Uterus (tissue), 2 donors: ENCODE data around the gene BPIFB6.

ENCODE experiments used
- POLR2A ChIP-seq, 2 donors: fragments of 450-650 bp; IDR thresholded peaks; one replicate each; pipeline ENCODE4 v1.6.1; 2016; ENCODE audit warnings: antibody characterized with exemption in 2 of 2, mild to moderate bottlenecking in 1 of 2, moderate library complexity in 1 of 2
- TF ChIP-seq, protein P1 (sequence below), 4 experiments: fragments of 200-600 bp in 2 of 4; fragments of 450-650 bp in 2 of 4; sonication (generic) in 2 of 4; IDR thresholded peaks; one replicate each; pipeline ENCODE4 v1.5.1; 2016 to 2019; ENCODE audit warnings: antibody characterized with exemption in 4 of 4, mild to moderate bottlenecking in 2 of 4, moderate library complexity in 1 of 4

DNA sequence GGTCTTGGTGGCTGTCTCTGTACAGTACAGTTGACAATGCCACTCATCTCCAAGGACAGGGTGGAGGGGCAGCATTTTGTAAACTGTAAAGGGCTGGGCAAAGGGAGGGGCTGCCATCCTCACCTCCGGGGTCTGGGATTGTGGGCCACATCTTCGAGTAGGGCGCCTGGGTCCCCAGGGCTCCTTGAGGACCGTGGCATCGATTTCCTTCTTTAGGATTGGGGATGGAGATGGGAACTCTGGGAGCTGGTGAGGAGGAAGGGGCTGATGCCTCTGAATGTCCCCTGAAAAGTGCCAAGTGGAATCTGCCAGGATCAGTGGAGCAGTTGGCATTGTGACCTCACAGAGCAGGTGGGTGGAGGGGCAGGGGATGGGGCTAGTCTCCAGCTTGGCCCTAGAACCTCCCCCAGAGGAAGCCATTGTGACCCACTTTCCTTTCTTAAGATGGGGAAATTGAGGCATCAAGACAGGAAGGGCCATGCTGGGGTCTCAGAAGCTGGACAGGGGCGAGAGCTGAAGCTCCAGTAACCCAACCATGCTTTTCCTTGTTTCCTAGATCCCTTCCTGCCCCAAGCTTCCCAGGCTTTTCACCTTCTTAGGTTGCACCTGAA lies 27.2 kb upstream of the BPIFB6 start, which contains the start of gene SUN5:
- TF ChIP-seq POLR2A (IDR thresholded peaks at IDR 0.05), result no peak
- TF ChIP-seq, protein P1, sequence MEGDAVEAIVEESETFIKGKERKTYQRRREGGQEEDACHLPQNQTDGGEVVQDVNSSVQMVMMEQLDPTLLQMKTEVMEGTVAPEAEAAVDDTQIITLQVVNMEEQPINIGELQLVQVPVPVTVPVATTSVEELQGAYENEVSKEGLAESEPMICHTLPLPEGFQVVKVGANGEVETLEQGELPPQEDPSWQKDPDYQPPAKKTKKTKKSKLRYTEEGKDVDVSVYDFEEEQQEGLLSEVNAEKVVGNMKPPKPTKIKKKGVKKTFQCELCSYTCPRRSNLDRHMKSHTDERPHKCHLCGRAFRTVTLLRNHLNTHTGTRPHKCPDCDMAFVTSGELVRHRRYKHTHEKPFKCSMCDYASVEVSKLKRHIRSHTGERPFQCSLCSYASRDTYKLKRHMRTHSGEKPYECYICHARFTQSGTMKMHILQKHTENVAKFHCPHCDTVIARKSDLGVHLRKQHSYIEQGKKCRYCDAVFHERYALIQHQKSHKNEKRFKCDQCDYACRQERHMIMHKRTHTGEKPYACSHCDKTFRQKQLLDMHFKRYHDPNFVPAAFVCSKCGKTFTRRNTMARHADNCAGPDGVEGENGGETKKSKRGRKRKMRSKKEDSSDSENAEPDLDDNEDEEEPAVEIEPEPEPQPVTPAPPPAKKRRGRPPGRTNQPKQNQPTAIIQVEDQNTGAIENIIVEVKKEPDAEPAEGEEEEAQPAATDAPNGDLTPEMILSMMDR (IDR thresholded peaks at IDR 0.05), result no peak
